ENCODE results near the gene KRTAP12-1.

DNA sequence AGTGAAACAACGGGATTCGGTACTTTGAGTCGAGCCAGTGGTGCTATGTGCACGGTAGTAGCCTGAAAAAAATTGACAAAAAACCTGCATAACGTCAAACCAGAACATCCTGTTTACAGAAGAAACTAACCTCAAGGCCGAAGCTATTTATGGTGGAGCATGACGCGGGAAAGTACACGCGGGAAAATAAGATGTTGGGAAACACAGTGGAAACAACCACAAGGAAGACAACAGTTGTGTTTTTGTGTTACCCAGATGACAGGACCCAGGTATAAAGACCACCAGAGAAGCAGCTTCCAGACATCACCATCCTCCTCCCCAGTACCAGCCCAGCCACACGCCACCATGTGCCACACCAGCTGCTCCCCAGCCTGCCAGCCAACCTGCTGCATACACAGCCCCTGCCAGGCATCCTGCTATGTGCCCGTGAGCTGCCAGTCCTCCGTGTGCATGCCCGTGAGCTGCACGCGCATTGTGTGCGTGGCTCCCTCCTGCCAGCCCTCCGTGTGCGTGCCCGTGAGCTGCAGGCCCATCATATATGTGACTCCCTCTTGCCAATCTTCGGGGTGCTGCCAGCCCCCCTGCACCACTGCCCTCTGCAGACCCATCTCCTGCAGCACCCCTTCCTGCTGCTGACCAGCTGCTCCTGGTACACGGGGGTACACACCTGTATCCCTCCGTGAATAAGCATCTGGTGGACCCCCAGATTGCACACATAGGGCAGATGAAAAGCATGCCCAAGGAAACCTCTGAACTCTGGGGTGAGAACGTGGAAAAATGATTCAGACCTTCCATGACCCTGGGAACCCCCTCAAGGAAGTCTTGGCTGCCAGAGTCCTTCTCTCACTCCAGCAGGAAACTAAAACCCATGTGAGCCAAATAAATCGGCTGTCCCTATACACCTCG lies 24.1 kb downstream of the KRTAP12-1 start, which contains the start of gene KRTAP12-3:
- TF ChIP-seq GATA2 (IDR thresholded peaks at IDR 0.05; ENCODE audit: low read depth, low read length) (no peak), GATA3 (IDR thresholded peaks at IDR 0.05; ENCODE audit: low read depth, low read length) (no peak)

All from SH-SY5Y (cell line).